Right lobe of liver (tissue), 6 donors: ENCODE measurements around the gene GRB10. TPM values are rescaled to one million over a fixed set of nuclear protein-coding genes. Genes with fewer than 3 reads are reported as not detected.
A peak's percentile ranks its signal among the peaks of the same experiment; 100 is the strongest.

Source experiments
- ATAC-seq, 4 donors: fragments of 200-7000 bp; cut with Tn5 transposase; one replicate each; pipeline ENCODE4 v1.9.1; 2020; ENCODE audit warnings: mild to moderate bottlenecking in 4 of 4, moderate library complexity in 4 of 4
- DNase-seq, 3 donors: peaks; one replicate each; pipeline ENCODE4 v3.0.0-alpha.2; 2020
- H3K27ac ChIP-seq, 3 donors: fragments of 200-600 bp; one replicate each; pipeline ENCODE4 v1.8.0; 2022
- H3K27me3 ChIP-seq, 2 donors: fragments of 200-600 bp; one replicate each; pipeline ENCODE4 v1.8.0; 2022
- H3K36me3 ChIP-seq, 4 donors: fragments of 200-600 bp; sonication (generic) in 1 of 4; one replicate each; pipeline versions ENCODE4 v1.5.1 to v1.8.0; 2017 to 2022; ENCODE audit warnings: control low read depth in 1 of 4
- H3K4me1 ChIP-seq, 4 donors: fragments of 200-600 bp; sonication (generic) in 1 of 4; one replicate each; pipeline versions ENCODE4 v1.5.1 to v1.8.0; 2017 to 2022; ENCODE audit warnings: control low read depth in 1 of 4
- H3K4me3 ChIP-seq, 3 donors: fragments of 200-600 bp; one replicate each; pipeline ENCODE4 v1.8.0; 2022
- H3K9me3 ChIP-seq, 4 donors: fragments of 200-600 bp; sonication (generic) in 1 of 4; one replicate each; pipeline versions ENCODE4 v1.5.1 to v1.8.0; 2017 to 2022; ENCODE audit warnings: control low read depth in 1 of 4
- POLR2A ChIP-seq: fragments of 450-650 bp; IDR thresholded peaks from one replicate; pipeline ENCODE4 v1.6.1; 2017; ENCODE audit warnings: antibody characterized with exemption, mild to moderate bottlenecking
- WGBS: methylation state at CpG from one replicate; pipeline ENCODE4 v1.1.6; 2018; ENCODE audit warnings: low coverage, low lambda C conversion rate; ENCODE audit not compliant: insufficient coverage; ENCODE audit errors: missing lambda C conversion rate; 5-methylcytosine and 5-hydroxymethylcytosine counted together
- intact Hi-C, 2 donors: fragments of 100-400 bp; cut with DNase I; formaldehyde crosslinking; loops; one replicate each; pipeline versions ENCODE4 v1.11.2 to v1.14.1; 2022
- total RNA-seq, 6 experiments: library from RNA; depleted of rRNA in 2 of 6; stranded (reverse); fragments of >200 nt in 2 of 6; fragmentation: NEBNext Ultra II Directional in 3 of 6; extraction: Animal tissue kit (Norgen Biotek cat#: 25700) in 3 of 6; gene quantifications; one replicate each; pipeline versions ENCODE4 v1.1.0 to v1.2.4, GENCODE V29; 2016 to 2023
- TF ChIP-seq, protein P1 (sequence below), 4 donors: fragments of 200-600 bp in 3 of 4; fragments of 450-650 bp in 1 of 4; IDR thresholded peaks; one replicate each; pipeline versions ENCODE4 v1.5.1 to v1.8.0; 2016 to 2022; ENCODE audit warnings: antibody characterized with exemption in 4 of 4, mild to moderate bottlenecking in 2 of 4
- donor health status: DM: no; HTN: yes; CAD: no.
- donor health status: DM: no; HTN: no; CAD: no.
- donor health status: DM: no; HTN: no; CAD: no.
- donor health status: DM: no; HTN: yes; CAD: no.
- donor health status: DM: no; HTN: yes; CAD: no.

Gene GRB10
- total RNA-seq, 6 experiments from 2014 or later: 24.9 to 55.5 (median 40.0) TPM

DNA sequence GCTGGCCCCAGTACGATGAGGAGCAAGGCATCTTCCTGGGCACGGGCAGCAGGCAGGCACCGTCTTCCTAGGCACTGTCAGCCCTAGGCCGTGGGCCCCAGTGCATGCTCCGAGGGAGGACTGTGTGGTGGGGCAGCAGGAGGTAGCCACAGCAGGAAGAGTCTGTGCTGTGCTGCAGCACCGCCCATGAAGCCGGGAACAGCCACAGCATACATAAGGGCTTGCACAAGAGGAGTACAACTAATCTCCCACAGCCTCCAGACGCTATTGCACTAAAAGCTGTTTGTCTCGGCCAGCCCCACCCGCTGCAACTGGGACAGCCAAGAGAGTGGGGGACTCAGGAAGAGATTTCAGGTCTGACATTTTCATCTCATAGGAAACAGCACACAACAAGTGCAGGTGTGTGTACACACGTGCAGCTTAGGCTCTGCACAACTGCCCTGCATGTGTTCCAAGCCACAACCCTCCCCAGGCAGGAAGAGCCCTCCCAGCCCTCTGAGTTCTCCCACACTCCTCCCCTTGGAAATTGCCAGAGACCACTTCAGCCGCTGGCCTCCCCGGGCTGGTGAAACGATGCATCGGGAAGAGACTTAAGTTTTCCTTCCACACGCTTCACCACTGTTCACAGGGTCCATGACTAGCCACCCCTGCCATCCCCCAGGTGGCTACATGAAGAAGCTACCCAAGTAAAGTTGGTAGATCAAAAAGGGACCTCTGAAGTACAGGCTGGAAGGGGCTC lies 129.4 kb downstream of the GRB10 start:
- ATAC-seq: no peak
- 85% methylated on average over 6 of the region's 16 CpGs for WGBS
- peak in 1 of 3 donors; percentile 43 for DNase-seq
- intact Hi-C loops: no loop called here
- H3K36me3 ChIP-seq: no peaks in the 10 kb centered on the region
- H3K27ac ChIP-seq: peak overlapping the region in 1 of 3 donors; percentile 14
- H3K27me3 ChIP-seq: no peaks in the 10 kb centered on the region
- H3K9me3 ChIP-seq: no peaks in the 10 kb centered on the region
- no peak overlapping the region for H3K4me3 ChIP-seq
- peaks cover 0 to 17% (median 7%) of the 10 kb centered on the region in 4 donors for H3K4me1 ChIP-seq
- no peak for TF ChIP-seq POLR2A
- TF ChIP-seq, protein P1, sequence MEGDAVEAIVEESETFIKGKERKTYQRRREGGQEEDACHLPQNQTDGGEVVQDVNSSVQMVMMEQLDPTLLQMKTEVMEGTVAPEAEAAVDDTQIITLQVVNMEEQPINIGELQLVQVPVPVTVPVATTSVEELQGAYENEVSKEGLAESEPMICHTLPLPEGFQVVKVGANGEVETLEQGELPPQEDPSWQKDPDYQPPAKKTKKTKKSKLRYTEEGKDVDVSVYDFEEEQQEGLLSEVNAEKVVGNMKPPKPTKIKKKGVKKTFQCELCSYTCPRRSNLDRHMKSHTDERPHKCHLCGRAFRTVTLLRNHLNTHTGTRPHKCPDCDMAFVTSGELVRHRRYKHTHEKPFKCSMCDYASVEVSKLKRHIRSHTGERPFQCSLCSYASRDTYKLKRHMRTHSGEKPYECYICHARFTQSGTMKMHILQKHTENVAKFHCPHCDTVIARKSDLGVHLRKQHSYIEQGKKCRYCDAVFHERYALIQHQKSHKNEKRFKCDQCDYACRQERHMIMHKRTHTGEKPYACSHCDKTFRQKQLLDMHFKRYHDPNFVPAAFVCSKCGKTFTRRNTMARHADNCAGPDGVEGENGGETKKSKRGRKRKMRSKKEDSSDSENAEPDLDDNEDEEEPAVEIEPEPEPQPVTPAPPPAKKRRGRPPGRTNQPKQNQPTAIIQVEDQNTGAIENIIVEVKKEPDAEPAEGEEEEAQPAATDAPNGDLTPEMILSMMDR (IDR thresholded peaks at IDR 0.05): no peak

DNA sequence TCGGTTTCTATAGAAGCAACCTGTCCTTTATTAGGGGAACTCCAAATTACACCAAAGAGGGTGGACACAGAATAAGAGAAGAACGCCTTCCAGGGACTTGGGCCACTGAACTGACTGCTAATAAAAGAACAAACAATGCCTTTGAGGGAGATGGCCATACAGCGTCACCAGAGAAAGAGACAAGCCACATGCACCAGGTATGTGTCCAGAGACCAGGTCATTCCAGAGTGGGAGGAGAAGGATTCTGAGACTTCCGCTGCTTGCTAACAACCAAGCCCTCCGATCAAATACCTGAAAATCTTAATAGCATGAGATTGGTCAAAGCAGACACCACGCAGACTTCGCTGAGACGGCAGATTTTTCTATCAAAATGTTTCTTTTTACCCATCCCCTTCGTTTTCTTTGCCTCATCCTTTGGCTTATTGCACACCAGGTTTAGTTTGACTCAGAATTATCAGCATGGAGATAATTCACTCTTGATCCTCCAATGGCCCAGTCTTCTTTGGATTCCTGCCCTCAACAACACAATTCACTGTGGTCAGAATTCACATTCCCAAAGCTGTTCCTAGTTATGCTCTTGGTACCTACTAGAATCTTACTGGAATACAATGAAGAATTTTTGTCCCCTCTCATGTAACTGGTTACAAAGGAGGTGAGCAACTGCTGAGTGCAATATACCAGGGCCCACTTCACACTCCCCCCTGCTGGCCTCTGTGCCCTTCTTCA lies 130.1 kb downstream of the GRB10 start:
- Histone ChIP-seq H3K27ac (no peak overlapping the region), H3K9me3 (no peaks in the 10 kb centered on the region), H3K27me3 (no peaks in the 10 kb centered on the region), H3K4me3 (no peak overlapping the region), H3K4me1 (peaks cover 0 to 10% (median 4%) of the 10 kb centered on the region in 4 donors), H3K36me3 (no peaks in the 10 kb centered on the region)
- DNase-seq (peak in 1 of 3 donors; percentile 13), ATAC-seq (no peak)
- no peak for TF ChIP-seq POLR2A
- intact Hi-C loops: no loop called here
- 89% methylated on average over 1 of the region's 9 CpGs for WGBS

DNA sequence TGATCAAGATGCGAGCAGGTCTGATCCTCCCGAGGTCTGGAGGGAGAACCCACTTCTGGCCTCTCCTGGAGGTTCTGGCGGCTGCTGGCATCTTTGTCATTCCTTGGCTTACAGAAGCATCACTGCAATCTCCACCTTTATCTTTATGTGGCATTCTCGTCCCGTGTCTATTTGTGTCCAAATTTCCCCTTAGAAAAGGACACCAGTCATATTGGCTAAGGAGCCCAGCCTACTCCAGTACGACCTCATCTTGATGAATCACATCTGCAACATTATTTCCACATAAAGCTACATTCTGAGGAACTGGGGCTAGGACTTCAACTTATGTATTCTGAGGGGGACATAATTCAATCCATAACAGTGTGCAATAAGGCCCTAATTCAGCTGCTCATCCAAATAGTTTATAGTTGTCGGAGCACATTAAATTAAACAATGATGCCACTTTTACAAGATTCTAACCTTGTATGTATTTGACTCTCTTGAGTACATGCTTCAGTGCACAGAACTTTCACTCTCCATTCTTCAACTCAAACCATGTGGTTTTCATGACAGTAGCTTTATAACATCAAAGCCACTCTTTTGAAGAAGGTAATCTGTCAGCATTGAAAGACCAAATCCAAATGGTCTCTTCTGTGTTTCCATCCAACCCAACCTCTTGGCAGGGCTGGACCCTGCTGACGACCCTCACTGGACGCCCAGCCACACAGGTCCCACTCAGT lies 131.3 kb downstream of the GRB10 start:
- H3K27me3 ChIP-seq: no peaks in the 10 kb centered on the region
- ATAC-seq (no peak), DNase-seq (peak in 1 of 3 donors; percentile 17)
- H3K4me1 ChIP-seq: no peaks in the 10 kb centered on the region
- WGBS: 97% methylated on average over 7 of the region's 9 CpGs
- TF ChIP-seq, protein P1 (IDR thresholded peaks at IDR 0.05): no peak
- TF ChIP-seq POLR2A: no peak
- H3K9me3 ChIP-seq: no peaks in the 10 kb centered on the region
- intact Hi-C loops: no loop called here
- H3K36me3 ChIP-seq: no peaks in the 10 kb centered on the region
- H3K4me3 ChIP-seq: no peak overlapping the region
- no peak overlapping the region for H3K27ac ChIP-seq

DNA sequence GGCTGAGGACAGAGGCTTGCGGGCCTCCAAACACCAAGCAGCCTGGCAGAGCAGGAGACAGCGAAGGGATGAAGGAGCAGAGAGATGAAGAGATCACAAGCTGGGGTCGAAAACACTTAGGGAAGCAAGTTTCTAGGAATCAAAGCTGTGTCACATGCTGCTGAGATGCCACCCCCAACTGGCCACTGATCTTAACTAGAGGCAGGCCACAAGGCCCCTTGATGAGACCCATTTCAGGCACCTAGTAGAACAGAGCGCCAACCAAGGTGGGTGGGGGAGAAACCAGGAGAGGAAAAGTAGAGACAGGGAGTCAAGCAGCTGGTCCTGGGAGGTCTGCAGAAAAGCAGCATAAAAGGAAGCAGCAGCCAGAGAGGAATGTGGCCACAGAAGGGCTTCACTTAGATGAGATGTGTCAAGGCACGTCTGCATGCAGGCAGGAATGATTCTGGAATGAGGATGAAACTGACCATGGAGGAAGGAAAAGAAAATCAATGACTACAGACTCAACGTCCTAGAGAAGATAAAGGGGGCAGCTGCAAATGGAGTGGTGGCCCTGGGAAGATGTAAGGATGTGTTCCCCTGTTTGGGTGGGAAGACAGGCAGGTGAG lies 132.5 kb downstream of the GRB10 start:
- no peak for ATAC-seq
- no peaks in the 10 kb centered on the region for H3K36me3 ChIP-seq
- no peaks in the 10 kb centered on the region for H3K9me3 ChIP-seq
- H3K4me3 ChIP-seq: no peak overlapping the region
- intact Hi-C loops: no loop called here
- H3K4me1 ChIP-seq: no peaks in the 10 kb centered on the region
- no peak for DNase-seq
- TF ChIP-seq, protein P1 (IDR thresholded peaks at IDR 0.05): no peak
- no peak for TF ChIP-seq POLR2A
- WGBS: 82% methylated on average over 5 of the region's 6 CpGs
- no peaks in the 10 kb centered on the region for H3K27me3 ChIP-seq
- H3K27ac ChIP-seq: no peak overlapping the region
